LHCN-M2 (cell line): ENCODE results near the gene BCAS3. TPM values are rescaled to one million over a fixed set of nuclear protein-coding genes. Genes with fewer than 3 reads are reported as not detected.

Source experiments
- DNase-seq: peaks from one replicate; pipeline ENCODE4 v3.0.0-alpha.2; 2012; ENCODE audit warnings: low read depth
- total RNA-seq: library from RNA; depleted of rRNA; stranded (reverse); fragments of >200 nt; gene quantifications from 2 replicates; pipeline ENCODE4 v1.2.3, GENCODE V29; 2014

Gene BCAS3
- total RNA-seq, 1 experiment from 2014 or later = 6.9 TPM

GRCh38 chr17:61314368-61315078 lies 636.9 kb downstream of the BCAS3 start:
- DNase-seq = no peak

GRCh38 chr17:61316633-61317032 lies 639.0 kb downstream of the BCAS3 start:
- no peak for DNase-seq

GRCh38 chr17:61317779-61318178 lies 640.1 kb downstream of the BCAS3 start:
- no peak for DNase-seq

- DNase-seq = no peak
Measured at GRCh38 chr17:61318684-61319098, 641.0 kb downstream of the BCAS3 start.

GRCh38 chr17:61321344-61321743 lies 643.7 kb downstream of the BCAS3 start:
- DNase-seq = no peak

- DNase-seq = no peak
Measured at GRCh38 chr17:61322325-61323002, 644.8 kb downstream of the BCAS3 start.

- DNase-seq = no peak
Measured at GRCh38 chr17:61323003-61323908, 645.6 kb downstream of the BCAS3 start.

- peak; percentile 43 for DNase-seq
Measured at GRCh38 chr17:61323909-61324868, 646.5 kb downstream of the BCAS3 start.

GRCh38 chr17:61324950-61325349 lies 647.3 kb downstream of the BCAS3 start:
- DNase-seq = no peak

GRCh38 chr17:61325382-61326073 lies 647.9 kb downstream of the BCAS3 start:
- peak; percentile 68 for DNase-seq

GRCh38 chr17:61326330-61326729 lies 648.7 kb downstream of the BCAS3 start:
- no peak for DNase-seq

- DNase-seq = no peak
Measured at GRCh38 chr17:61328351-61328750, 650.7 kb downstream of the BCAS3 start.

- no peak for DNase-seq
Measured at GRCh38 chr17:61330174-61331150, 652.8 kb downstream of the BCAS3 start.

- DNase-seq = no peak
Measured at GRCh38 chr17:61331178-61331577, 653.5 kb downstream of the BCAS3 start.

GRCh38 chr17:61331886-61332285 lies 654.2 kb downstream of the BCAS3 start:
- no peak for DNase-seq

GRCh38 chr17:61333136-61333535 lies 655.5 kb downstream of the BCAS3 start:
- DNase-seq = no peak

- DNase-seq = no peak
Measured at GRCh38 chr17:61334673-61335072, 657.0 kb downstream of the BCAS3 start.

GRCh38 chr17:61335105-61335844 lies 657.6 kb downstream of the BCAS3 start:
- peak; percentile 26 for DNase-seq
